ENCODE data around the gene CACHD1.

The CACHD1 gene

DNA sequence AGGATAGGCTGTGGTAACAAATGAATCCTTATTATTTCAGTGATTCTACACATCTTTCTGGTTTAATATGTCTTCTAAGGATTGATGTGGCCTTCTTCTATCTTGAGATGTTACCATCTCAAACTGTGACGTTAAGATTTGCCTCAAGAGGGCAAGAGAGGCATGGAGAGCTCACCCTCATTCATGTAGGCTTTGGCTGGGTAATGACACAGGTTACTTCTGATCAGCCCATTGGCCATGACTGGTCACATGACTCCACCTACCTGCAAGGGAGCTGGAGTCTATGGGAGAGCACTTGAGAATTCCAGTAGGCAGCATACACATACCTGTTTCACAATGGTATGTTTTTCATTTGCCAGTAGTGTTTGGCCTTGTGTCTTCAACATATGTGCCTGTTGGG lies 30.0 kb downstream of the CACHD1 start:
- Histone ChIP-seq H3F3A (ENCODE audit: insufficient read depth) (no peaks in the 10 kb centered on the region), H3K27me3 (ENCODE audit: low read length) (no peaks in the 10 kb centered on the region), H3K36me3 (ENCODE audit: low read length) (no peaks in the 10 kb centered on the region), H3K4me3 (ENCODE audit: insufficient read depth, low read length, poor library complexity, severe bottlenecking) (no peak overlapping the region), H4K20me1 (ENCODE audit: low read depth, low read length) (no peaks in the 10 kb centered on the region), H2AFZ (ENCODE audit: low read depth, low read length, severe bottlenecking) (no peak overlapping the region), H3K9me3 (ENCODE audit: insufficient read depth, low read length) (no peaks in the 10 kb centered on the region), H3K27ac (ENCODE audit: low read depth, low read length) (no peak overlapping the region), H3K79me2 (ENCODE audit: insufficient read depth, low read length) (no peaks in the 10 kb centered on the region), H3K9ac (ENCODE audit: low read length) (no peak overlapping the region), H3K9me2 (replicated peaks; ENCODE audit: insufficient read depth, low read length) (no peaks in the 10 kb centered on the region), H3K4me2 (ENCODE audit: low read depth, low read length, poor library complexity, severe bottlenecking) (no peak overlapping the region)
- TF ChIP-seq, protein P1, sequence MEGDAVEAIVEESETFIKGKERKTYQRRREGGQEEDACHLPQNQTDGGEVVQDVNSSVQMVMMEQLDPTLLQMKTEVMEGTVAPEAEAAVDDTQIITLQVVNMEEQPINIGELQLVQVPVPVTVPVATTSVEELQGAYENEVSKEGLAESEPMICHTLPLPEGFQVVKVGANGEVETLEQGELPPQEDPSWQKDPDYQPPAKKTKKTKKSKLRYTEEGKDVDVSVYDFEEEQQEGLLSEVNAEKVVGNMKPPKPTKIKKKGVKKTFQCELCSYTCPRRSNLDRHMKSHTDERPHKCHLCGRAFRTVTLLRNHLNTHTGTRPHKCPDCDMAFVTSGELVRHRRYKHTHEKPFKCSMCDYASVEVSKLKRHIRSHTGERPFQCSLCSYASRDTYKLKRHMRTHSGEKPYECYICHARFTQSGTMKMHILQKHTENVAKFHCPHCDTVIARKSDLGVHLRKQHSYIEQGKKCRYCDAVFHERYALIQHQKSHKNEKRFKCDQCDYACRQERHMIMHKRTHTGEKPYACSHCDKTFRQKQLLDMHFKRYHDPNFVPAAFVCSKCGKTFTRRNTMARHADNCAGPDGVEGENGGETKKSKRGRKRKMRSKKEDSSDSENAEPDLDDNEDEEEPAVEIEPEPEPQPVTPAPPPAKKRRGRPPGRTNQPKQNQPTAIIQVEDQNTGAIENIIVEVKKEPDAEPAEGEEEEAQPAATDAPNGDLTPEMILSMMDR (IDR thresholded peaks at IDR 0.05; ENCODE audit: insufficient read depth, low read length, poor library complexity, severe bottlenecking): no peak

DNA sequence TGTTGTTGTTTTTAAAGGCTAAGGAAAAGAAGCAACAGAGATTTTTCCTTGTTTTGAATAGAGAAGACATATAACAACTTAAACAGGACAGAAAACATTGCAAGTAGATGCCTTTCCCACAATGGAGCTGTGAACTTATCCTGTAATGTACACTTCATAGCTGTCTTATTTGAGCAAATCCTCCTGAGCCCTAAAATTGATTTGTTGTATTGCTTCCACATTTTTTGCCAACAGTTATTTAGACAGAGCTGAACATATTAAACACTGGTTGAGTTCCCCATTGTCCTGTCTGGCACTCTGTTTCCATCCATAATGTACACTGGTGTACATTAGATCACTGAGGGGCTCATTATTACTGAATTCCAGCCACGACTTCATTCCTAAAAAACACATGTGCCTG lies 32.2 kb downstream of the CACHD1 start:
- H3K4me2 ChIP-seq (ENCODE audit: low read depth, low read length, poor library complexity, severe bottlenecking): no peak overlapping the region

DNA sequence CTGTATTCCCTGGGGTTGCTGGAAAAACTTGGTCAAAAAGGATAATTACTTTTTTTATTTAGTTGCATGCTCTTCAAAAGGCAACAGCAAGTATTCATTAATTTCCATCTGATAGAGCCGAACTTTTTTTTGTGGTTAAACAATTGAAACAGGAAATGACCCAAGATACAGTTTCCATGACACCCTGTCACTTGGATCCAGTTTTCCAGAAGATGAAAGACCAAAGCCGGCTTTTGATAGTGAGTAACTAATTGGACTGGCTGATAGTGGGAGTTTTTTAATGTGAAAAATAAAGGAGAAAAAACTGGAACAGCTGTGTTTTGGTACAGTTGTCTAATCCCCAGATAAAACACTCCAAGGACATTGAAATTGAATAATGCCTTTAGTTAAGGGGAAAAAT lies 33.0 kb downstream of the CACHD1 start:
- Histone ChIP-seq H3K27ac (ENCODE audit: low read depth, low read length) (no peak overlapping the region), H3K36me3 (ENCODE audit: low read length) (no peaks in the 10 kb centered on the region), H3K4me3 (ENCODE audit: insufficient read depth, low read length, poor library complexity, severe bottlenecking) (no peak overlapping the region), H3K9me3 (ENCODE audit: insufficient read depth, low read length) (no peaks in the 10 kb centered on the region), H3K79me2 (ENCODE audit: insufficient read depth, low read length) (no peaks in the 10 kb centered on the region), H3F3A (ENCODE audit: insufficient read depth) (no peaks in the 10 kb centered on the region), H3K9ac (ENCODE audit: low read length) (no peak overlapping the region), H3K27me3 (ENCODE audit: low read length) (no peaks in the 10 kb centered on the region), H3K4me2 (ENCODE audit: low read depth, low read length, poor library complexity, severe bottlenecking) (no peak overlapping the region), H3K9me2 (replicated peaks; ENCODE audit: insufficient read depth, low read length) (no peaks in the 10 kb centered on the region), H4K20me1 (ENCODE audit: low read depth, low read length) (no peaks in the 10 kb centered on the region), H2AFZ (ENCODE audit: low read depth, low read length, severe bottlenecking) (no peak overlapping the region)
- TF ChIP-seq, protein P1 (IDR thresholded peaks at IDR 0.05; ENCODE audit: insufficient read depth, low read length, poor library complexity, severe bottlenecking): no peak
- no peak for TF ChIP-seq EZH2phosphoT487 (conservative IDR thresholded peaks at IDR 0.05; ENCODE audit: low read length)

More for the DNA sequence above, 32.2 kb downstream of the CACHD1 start:
- Histone ChIP-seq H4K20me1 (ENCODE audit: low read depth, low read length) (no peaks in the 10 kb centered on the region), H3K9me2 (replicated peaks; ENCODE audit: insufficient read depth, low read length) (no peaks in the 10 kb centered on the region), H3K27ac (ENCODE audit: low read depth, low read length) (no peak overlapping the region), H3K36me3 (ENCODE audit: low read length) (no peaks in the 10 kb centered on the region), H3K9ac (ENCODE audit: low read length) (no peak overlapping the region), H3K79me2 (ENCODE audit: insufficient read depth, low read length) (no peaks in the 10 kb centered on the region), H3K9me3 (ENCODE audit: insufficient read depth, low read length) (no peaks in the 10 kb centered on the region), H3K27me3 (ENCODE audit: low read length) (no peaks in the 10 kb centered on the region), H2AFZ (ENCODE audit: low read depth, low read length, severe bottlenecking) (no peak overlapping the region), H3F3A (ENCODE audit: insufficient read depth) (no peaks in the 10 kb centered on the region), H3K4me3 (ENCODE audit: insufficient read depth, low read length, poor library complexity, severe bottlenecking) (no peak overlapping the region)
- TF ChIP-seq, protein P1 (IDR thresholded peaks at IDR 0.05; ENCODE audit: insufficient read depth, low read length, poor library complexity, severe bottlenecking): no peak
- TF ChIP-seq EZH2phosphoT487 (conservative IDR thresholded peaks at IDR 0.05; ENCODE audit: low read length): no peak

All from SU-DHL-6 (cell line).